H1 (cell line): ENCODE results near the gene COBLL1. TPM values are rescaled to one million over a fixed set of nuclear protein-coding genes. Genes with fewer than 3 reads are reported as not detected.

Experiments
- CTCF ChIA-PET: fragments of 300-600 bp; sonication (Branson Sonifier 250); formaldehyde crosslinking; loops from one replicate; lab custom pipeline; 2021; ENCODE audit not compliant: partially characterized antibody; lab: Charles Lee
- POLR2A ChIA-PET: fragments of 300-600 bp; sonication (Branson Sonifier 250); formaldehyde crosslinking; loops from one replicate; lab custom pipeline; 2021; ENCODE audit warnings: inconsistent platforms; ENCODE audit not compliant: partially characterized antibody; lab: Charles Lee
- DNase-seq, 2 experiments: peaks; one replicate each; pipeline versions ENCODE4 v3.0.0 to v3.0.0-alpha.2; 2010 to 2022; ENCODE audit warnings: low spot score in 2 of 2, low read depth in 1 of 2, mixed read lengths in 1 of 2
- FAIRE-seq: peaks from 2 replicates; lab custom pipeline; 2011; peaks lifted over from hg19 to GRCh38; lab: Jason Lieb, UNC
- H2AFZ ChIP-seq: 2 replicates; pipeline ENCODE4 v1.8.1; 2012; ENCODE audit warnings: low read length, inconsistent platforms
- H2AK5ac ChIP-seq: 2 replicates; pipeline ENCODE4 v1.6.1; 2013; ENCODE audit warnings: low read depth, low read length
- H2BK120ac ChIP-seq: replicated peaks from 2 replicates; pipeline ENCODE3; 2013; ENCODE audit warnings: low read depth, low read length, inconsistent platforms
- H2BK12ac ChIP-seq: 2 replicates; pipeline ENCODE4 v1.6.1; 2013; ENCODE audit warnings: low read depth, low read length
- H2BK15ac ChIP-seq: 2 replicates; pipeline ENCODE4 v1.6.1; 2013; ENCODE audit warnings: low read length
- H2BK20ac ChIP-seq: 2 replicates; pipeline ENCODE4 v1.6.1; 2013; ENCODE audit warnings: low read length
- H2BK5ac ChIP-seq: 2 replicates; pipeline ENCODE4 v1.6.1; 2013; ENCODE audit warnings: low read depth, low read length
- H3K14ac ChIP-seq: 2 replicates; pipeline ENCODE4 v1.6.1; 2013; ENCODE audit warnings: inconsistent platforms; ENCODE audit not compliant: insufficient read length
- H3K18ac ChIP-seq: 2 replicates; pipeline ENCODE4 v1.6.1; 2013; ENCODE audit warnings: low read length; ENCODE audit errors: extremely low read depth
- H3K23ac ChIP-seq: 2 replicates; pipeline ENCODE4 v1.6.1; 2013; ENCODE audit warnings: inconsistent platforms; ENCODE audit not compliant: insufficient read length
- H3K23me2 ChIP-seq: 2 replicates; pipeline ENCODE4 v1.6.1; 2013; ENCODE audit warnings: low read depth, low read length
- H3K27ac ChIP-seq: 2 replicates; pipeline ENCODE4 v1.6.1; 2011; ENCODE audit warnings: low read depth, low read length, inconsistent platforms
- H3K27me3 ChIP-seq, 4 experiments: replicated peaks in 1 of 4; 1 replicate in 1 of 4; 2 replicates in 3 of 4; pipeline versions ENCODE4 v1.6.1 to v1.8.1; 2011 to 2013; ENCODE audit warnings: low read length in 3 of 4, mild to moderate bottlenecking in 3 of 4, inconsistent platforms in 2 of 4, mixed read lengths in 2 of 4, moderate library complexity in 1 of 4; ENCODE audit not compliant: control insufficient read depth in 3 of 4, insufficient read depth in 3 of 4; ENCODE audit errors: extremely low read depth in 1 of 4
- H3K36me3 ChIP-seq, 4 experiments: 2 replicates each; pipeline versions ENCODE4 v1.6.1 to v1.8.1; 2011 to 2013; ENCODE audit warnings: mild to moderate bottlenecking in 4 of 4, low read length in 3 of 4, moderate library complexity in 2 of 4, control low read depth in 1 of 4, inconsistent platforms in 1 of 4; ENCODE audit not compliant: insufficient read depth in 4 of 4, control insufficient read depth in 2 of 4
- H3K4ac ChIP-seq: replicated peaks from 2 replicates; pipeline ENCODE3; 2013; ENCODE audit warnings: low read length, low read depth, mixed read lengths, inconsistent platforms; ENCODE audit not compliant: insufficient read length
- H3K4me1 ChIP-seq, 4 experiments: replicated peaks in 1 of 4; 1 replicate in 1 of 4; 2 replicates in 3 of 4; pipeline versions ENCODE4 v1.6.1 to v1.8.1; 2011 to 2013; ENCODE audit warnings: low read length in 3 of 4, inconsistent platforms in 2 of 4, mixed read lengths in 1 of 4; ENCODE audit not compliant: insufficient read depth in 4 of 4, control insufficient read depth in 3 of 4
- H3K4me2 ChIP-seq, 2 experiments: 2 replicates each; pipeline versions ENCODE4 v1.6.1 to v1.8.1; 2011 to 2013; ENCODE audit warnings: low read depth in 2 of 2, low read length in 2 of 2, control low read depth in 1 of 2, inconsistent platforms in 1 of 2, mild to moderate bottlenecking in 1 of 2; ENCODE audit not compliant: insufficient read depth in 1 of 2
- H3K4me3 ChIP-seq, 4 experiments: fragments of 200-600, 300-600 bp in 1 of 4; sonication (generic), shearing (Covaris generic), sonication (Bioruptor Twin) in 1 of 4; 2 replicates each; pipeline versions ENCODE4 v1.5.1 to v1.8.1; 2011 to 2016; ENCODE audit warnings: low read length in 4 of 4, low read depth in 3 of 4, control low read depth in 2 of 4, inconsistent platforms in 2 of 4, mild to moderate bottlenecking in 2 of 4, mixed read lengths in 1 of 4, moderate library complexity in 1 of 4; ENCODE audit not compliant: insufficient read depth in 2 of 4; ENCODE audit errors: extremely low read depth in 1 of 4
- H3K56ac ChIP-seq: replicated peaks from 2 replicates; pipeline ENCODE3; 2013; ENCODE audit warnings: low read depth, mild to moderate bottlenecking, mixed read lengths, low read length, inconsistent platforms; ENCODE audit not compliant: insufficient read length
- H3K79me1 ChIP-seq: 2 replicates; pipeline ENCODE4 v1.6.1; 2013; ENCODE audit warnings: low read depth, low read length, control low read depth
- H3K79me2 ChIP-seq, 2 experiments: 2 replicates each; pipeline versions ENCODE4 v1.6.1 to v1.8.1; 2012 to 2013; ENCODE audit warnings: low read length in 2 of 2, mild to moderate bottlenecking in 2 of 2, inconsistent platforms in 1 of 2; ENCODE audit not compliant: insufficient read depth in 2 of 2, control insufficient read depth in 1 of 2
- H3K9ac ChIP-seq, 4 experiments: replicated peaks in 1 of 4; 1 replicate in 1 of 4; 2 replicates in 3 of 4; pipeline versions ENCODE4 v1.6.1 to v1.8.1; 2011 to 2013; ENCODE audit warnings: low read depth in 3 of 4, low read length in 3 of 4, control low read depth in 2 of 4, mild to moderate bottlenecking in 2 of 4, moderate library complexity in 2 of 4, inconsistent platforms in 1 of 4; ENCODE audit errors: extremely low read depth in 1 of 4
- H3K9me3 ChIP-seq, 2 experiments: 2 replicates each; pipeline versions ENCODE4 v1.6.1 to v1.8.1; 2012 to 2013; ENCODE audit warnings: mild to moderate bottlenecking in 2 of 2, moderate library complexity in 2 of 2, control low read depth in 1 of 2, inconsistent platforms in 1 of 2, low read depth in 1 of 2, low read length in 1 of 2, mixed read lengths in 1 of 2; ENCODE audit not compliant: insufficient read depth in 2 of 2
- H4K20me1 ChIP-seq, 2 experiments: replicated peaks in 1 of 2; 2 replicates each; pipeline versions ENCODE3 to v1.8.1; 2011 to 2013; ENCODE audit warnings: inconsistent platforms in 2 of 2, low read length in 2 of 2, mild to moderate bottlenecking in 1 of 2; ENCODE audit not compliant: insufficient read depth in 2 of 2, control insufficient read depth in 1 of 2
- H4K5ac ChIP-seq: 2 replicates; pipeline ENCODE4 v1.6.1; 2013; ENCODE audit warnings: low read length, low read depth, mixed read lengths, inconsistent platforms; ENCODE audit not compliant: insufficient read length
- H4K8ac ChIP-seq: 2 replicates; pipeline ENCODE4 v1.8.0; 2013; ENCODE audit warnings: mild to moderate bottlenecking, moderate library complexity, low read length, inconsistent platforms; ENCODE audit not compliant: insufficient read depth; ENCODE audit errors: extremely low read depth
- H4K91ac ChIP-seq: replicated peaks from 2 replicates; pipeline ENCODE3; 2013; ENCODE audit warnings: low read length, mixed read lengths, inconsistent platforms; ENCODE audit not compliant: insufficient read length
- CREB1 ChIP-seq: IDR thresholded peaks from 2 replicates; pipeline ENCODE4 v1.6.1; 2012; ENCODE audit warnings: inconsistent platforms
- EP300 ChIP-seq, 2 experiments: IDR thresholded peaks; 1 replicate in 1 of 2; 2 replicates in 1 of 2; pipeline ENCODE4 v1.6.1; 2011 to 2012; ENCODE audit warnings: low read depth in 2 of 2, low read length in 2 of 2, mild to moderate bottlenecking in 2 of 2, borderline replicate concordance in 1 of 2, inconsistent platforms in 1 of 2, moderate library complexity in 1 of 2
- MAFK ChIP-seq: IDR thresholded peaks from 2 replicates; pipeline ENCODE4 v1.6.1; 2012; ENCODE audit warnings: low read depth, mild to moderate bottlenecking, improper control_type of control experiment, low read length
- SP1 ChIP-seq: IDR thresholded peaks from 2 replicates; pipeline ENCODE4 v1.6.1; 2011; ENCODE audit warnings: low read depth, low read length
- WGBS, 2 experiments: shearing (Covaris generic) in 1 of 2; methylation state at CpG; one replicate each; pipeline versions ENCODE4 v1.1.6 to v1.1.7; 2013 to 2015; ENCODE audit warnings: low lambda C conversion rate in 2 of 2, mixed read lengths in 2 of 2, inconsistent platforms in 1 of 2, low coverage in 1 of 2, missing lambda C conversion rate in 1 of 2; ENCODE audit not compliant: insufficient replicate concordance in 2 of 2, insufficient coverage in 1 of 2, insufficient read length in 1 of 2; ENCODE audit errors: extremely low coverage in 1 of 2, missing lambda C conversion rate in 1 of 2; 5-methylcytosine and 5-hydroxymethylcytosine counted together
- polyA plus RNA-seq, 7 experiments: library from polyadenylated mRNA; depleted of rRNA in 3 of 7; stranded (reverse) in 5 of 7; unstranded in 2 of 7; fragments of >200 nt in 5 of 7; fragments of 200-250 nt in 2 of 7; gene quantifications; 1 replicate in 5 of 7; 2 replicates in 1 of 7; 4 replicates in 1 of 7; pipeline versions ENCODE4 v1.2.1 to v1.2.3, GENCODE V29; 2011 to 2013; ENCODE audit warnings: missing spikeins in 2 of 7, mixed read lengths in 2 of 7
- total RNA-seq: library from RNA; stranded (reverse); fragmentation: NEBNext Ultra II Directional; extraction: Animal tissue kit (Norgen Biotek cat#: 25700); gene quantifications from 2 replicates; pipeline ENCODE4 v1.2.1, GENCODE V29; 2021
- TF ChIP-seq, protein P1 (sequence below): IDR thresholded peaks from 2 replicates; pipeline ENCODE4 v1.6.1; 2012; ENCODE audit warnings: inconsistent platforms

The COBLL1 gene
- total and polyA plus RNA-seq, 2 of the 8 experiments (the other 6 are each of a cell fraction or from before 2014, with no cell fraction given) = 2.2 to 6.2 TPM

DNA sequence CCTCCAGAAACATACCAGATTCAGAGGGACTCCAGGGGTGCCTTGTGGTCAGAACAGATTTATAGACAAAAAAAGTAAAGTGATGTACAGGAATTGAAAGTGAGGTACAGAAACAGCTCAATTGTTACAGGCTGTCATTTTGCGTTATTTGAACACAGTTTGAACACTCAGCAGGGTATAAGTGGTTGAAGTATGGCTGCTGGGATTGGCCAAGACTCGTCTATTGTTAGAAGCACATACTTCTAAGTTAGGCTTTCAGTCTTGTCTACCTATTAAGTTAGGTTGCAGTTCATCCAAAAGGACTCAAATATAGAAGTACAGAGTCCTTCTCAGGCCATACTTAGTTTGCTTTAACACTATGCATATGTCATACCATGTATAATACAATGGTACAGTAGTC is 199.4 kb downstream of the COBLL1 start:
- no peak overlapping the region for H3K23ac ChIP-seq
- H3K9ac ChIP-seq = no peak overlapping the region
- no peaks in the 10 kb centered on the region for H3K23me2 ChIP-seq
- H3K36me3 ChIP-seq = no peaks in the 10 kb centered on the region
- POLR2A ChIA-PET = interaction anchor here (1.6 kb wide), 1 partner anchor 20 kb away, joined by 7 read pairs; no protein-coding TSS in a partner anchor
- no peak overlapping the region for H3K14ac ChIP-seq
- H3K4me2 ChIP-seq = no peak overlapping the region
- no peaks in the 10 kb centered on the region for H3K79me1 ChIP-seq
- H4K20me1 ChIP-seq = no peaks in the 10 kb centered on the region
- no peak overlapping the region for H2BK5ac ChIP-seq
- H3K18ac ChIP-seq = no peak overlapping the region
- peaks cover 0 to 3% (median 0%) of the 10 kb centered on the region in 4 experiments; a peak in 1 of 7 replicates for H3K4me1 ChIP-seq
- no peak for FAIRE-seq
- no peaks in the 10 kb centered on the region for H3K79me2 ChIP-seq
- H2BK20ac ChIP-seq = no peak overlapping the region
- H3K4me3 ChIP-seq = no peak overlapping the region
- H2AFZ ChIP-seq = no peak overlapping the region
- no peak overlapping the region for H4K5ac ChIP-seq
- WGBS, 2 experiments = 93% methylated on average over 2 of the region's 2 CpGs; no CpG with 5 or more reads in 1 of the 2 experiments
- no peaks in the 10 kb centered on the region for H3K27me3 ChIP-seq
- H3K9me3 ChIP-seq = no peaks in the 10 kb centered on the region
- no peak overlapping the region for H2BK12ac ChIP-seq
- CTCF ChIA-PET = interaction anchor here (1.1 to 1.6 kb wide), 3 partner anchors 9 to 81 kb away, joined by 4 to 9 read pairs (median 4); no protein-coding TSS in a partner anchor
- no peak overlapping the region for H2BK15ac ChIP-seq
- TF ChIP-seq CREB1 (no peak), EP300 (IDR thresholded peaks at IDR 0.05; ENCODE audit: borderline replicate concordance in 1 of 2, low read depth in 2 of 2, low read length in 2 of 2) (no peak), SP1 (no peak), MAFK (no peak)
- TF ChIP-seq, protein P1, sequence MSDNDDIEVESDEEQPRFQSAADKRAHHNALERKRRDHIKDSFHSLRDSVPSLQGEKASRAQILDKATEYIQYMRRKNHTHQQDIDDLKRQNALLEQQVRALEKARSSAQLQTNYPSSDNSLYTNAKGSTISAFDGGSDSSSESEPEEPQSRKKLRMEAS = no peak
- no peak overlapping the region for H2AK5ac ChIP-seq
- H3K4ac ChIP-seq = no peak overlapping the region
- DNase-seq = no peak
- no peak overlapping the region for H3K56ac ChIP-seq
- H4K8ac ChIP-seq = no peak overlapping the region
- no peak overlapping the region for H2BK120ac ChIP-seq
- no peak overlapping the region for H3K27ac ChIP-seq
- H4K91ac ChIP-seq = no peak overlapping the region
